WERI-Rb-1 (cell line): ENCODE measurements around the gene HSP90AA1.

ENCODE experiments used
- DNase-seq: peaks from one replicate; pipeline ENCODE4 v3.0.0-alpha.2; 2020
- H3K27ac ChIP-seq: fragments of 250-450 bp; sonication (Bioruptor Pico); 2 replicates; pipeline ENCODE4 v1.5.1; 2020; ENCODE audit warnings: mild to moderate bottlenecking, moderate library complexity
- H3K27me3 ChIP-seq: fragments of 250-450 bp; sonication (Bioruptor Pico); 2 replicates; pipeline ENCODE4 v1.5.1; 2021; ENCODE audit warnings: mild to moderate bottlenecking, low read depth, moderate library complexity; ENCODE audit not compliant: insufficient read depth, severe bottlenecking
- H3K36me3 ChIP-seq: fragments of 250-450 bp; sonication (Bioruptor Pico); 2 replicates; pipeline ENCODE4 v1.5.1; 2020; ENCODE audit warnings: mild to moderate bottlenecking, moderate library complexity
- H3K4me3 ChIP-seq: 2 replicates; pipeline ENCODE4 v1.5.1; 2011; ENCODE audit warnings: low read depth, mild to moderate bottlenecking, control low read depth, low read length
- H3K9me3 ChIP-seq: fragments of 250-450 bp; sonication (Bioruptor Pico); 2 replicates; pipeline ENCODE4 v1.5.1; 2021; ENCODE audit warnings: mild to moderate bottlenecking, moderate library complexity; ENCODE audit not compliant: severe bottlenecking
- CTCF ChIP-seq: IDR thresholded peaks from 2 replicates; pipeline ENCODE4 v1.5.1; 2011; ENCODE audit warnings: low read depth, mild to moderate bottlenecking, control low read depth, inconsistent platforms, low read length

HSP90AA1 gene

GRCh38 chr14:102095231-102095870, 8.5 kb upstream of the HSP90AA1 start:
- TF ChIP-seq CTCF: no peak
- H3K27me3 ChIP-seq: no peaks in the 10 kb centered on the region
- no peak overlapping the region for H3K27ac ChIP-seq
- H3K9me3 ChIP-seq: no peaks in the 10 kb centered on the region
- H3K4me3 ChIP-seq: no peak overlapping the region
- DNase-seq: no peak
- no peaks in the 10 kb centered on the region for H3K36me3 ChIP-seq

DNA sequence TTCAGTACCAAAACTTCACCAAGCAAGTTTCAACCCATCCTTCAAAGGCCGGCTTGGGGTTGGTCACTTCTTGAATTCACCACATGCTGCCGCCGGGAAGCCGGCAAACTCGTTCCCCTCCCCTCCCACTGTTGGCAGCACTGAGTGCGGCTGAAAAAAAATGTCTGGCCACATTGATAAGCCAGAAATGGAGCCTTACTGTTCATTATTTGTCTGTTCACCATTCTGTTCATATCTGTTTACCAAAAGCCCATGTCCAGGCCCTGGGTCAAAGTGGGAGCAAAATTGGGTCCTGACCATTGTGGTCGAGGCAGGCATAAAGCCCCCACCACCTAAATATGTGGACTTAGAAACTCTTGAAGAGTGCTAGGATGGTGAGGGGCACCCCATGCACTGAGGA, 7.3 kb upstream of the HSP90AA1 start:
- H3K27me3 ChIP-seq: no peaks in the 10 kb centered on the region
- H3K9me3 ChIP-seq: no peaks in the 10 kb centered on the region
- DNase-seq: no peak
- no peak overlapping the region for H3K4me3 ChIP-seq
- no peaks in the 10 kb centered on the region for H3K36me3 ChIP-seq
- no peak overlapping the region for H3K27ac ChIP-seq
- TF ChIP-seq CTCF: no peak

DNA sequence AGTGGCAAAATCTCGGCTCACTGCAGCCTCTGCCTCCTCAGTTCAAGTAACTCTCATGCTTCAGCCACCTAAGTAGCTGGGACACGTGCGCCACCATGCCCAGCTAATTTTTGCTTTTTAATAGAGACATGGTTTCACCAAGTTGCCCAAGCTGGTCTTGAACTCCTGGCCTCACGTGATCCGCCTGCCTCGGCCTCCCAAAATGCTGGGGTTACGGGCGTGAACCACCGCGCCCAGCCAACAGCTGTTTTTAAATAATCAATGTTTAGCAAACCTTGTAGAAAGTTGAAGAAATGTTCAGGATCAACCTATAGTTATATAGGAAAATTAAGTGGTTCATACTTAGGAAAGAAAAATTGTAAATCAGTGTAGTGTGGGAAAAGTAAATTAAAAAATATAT, 6.0 kb upstream of the HSP90AA1 start:
- H3K27ac ChIP-seq: no peak overlapping the region
- no peaks in the 10 kb centered on the region for H3K36me3 ChIP-seq
- H3K9me3 ChIP-seq: no peaks in the 10 kb centered on the region
- no peaks in the 10 kb centered on the region for H3K27me3 ChIP-seq
- H3K4me3 ChIP-seq: no peak overlapping the region
- no peak for DNase-seq
- TF ChIP-seq CTCF: no peak

GRCh38 chr14:102090713-102091112, 3.9 kb upstream of the HSP90AA1 start:
- H3K36me3 ChIP-seq: peaks cover 6% of the 10 kb centered on the region
- no peaks in the 10 kb centered on the region for H3K27me3 ChIP-seq
- H3K9me3 ChIP-seq: no peaks in the 10 kb centered on the region
- no peak overlapping the region for H3K27ac ChIP-seq
- no peak overlapping the region for H3K4me3 ChIP-seq
- TF ChIP-seq CTCF: no peak
- no peak for DNase-seq

- peaks cover 16% of the 10 kb centered on the region for H3K36me3 ChIP-seq
- no peak for TF ChIP-seq CTCF
- no peak for DNase-seq
- no peaks in the 10 kb centered on the region for H3K27me3 ChIP-seq
- no peaks in the 10 kb centered on the region for H3K9me3 ChIP-seq
- H3K27ac ChIP-seq: no peak overlapping the region
- no peak overlapping the region for H3K4me3 ChIP-seq
Measured at GRCh38 chr14:102089621-102090343, 2.9 kb upstream of the HSP90AA1 start.
